Activated CD4-positive, alpha-beta T cell treated with anti-CD3 and anti-CD28 coated beads, Interleukin-2, Interleukin-6, amounts not matched to agents 100 ng/mL and 50 ng/mL, durations not matched to agents 16 hours and 8 hours (primary cell): ENCODE results near the gene OR51B2.
A peak's percentile ranks its signal among the peaks of the same experiment; 100 is the strongest.

Experiments used
- DNase-seq: peaks from one replicate; pipeline ENCODE4 v3.0.0-alpha.2; 2020

Gene OR51B2

GRCh38 chr11:5281596-5281995 is 42.5 kb downstream of the OR51B2 start:
- no peak for DNase-seq

DNA sequence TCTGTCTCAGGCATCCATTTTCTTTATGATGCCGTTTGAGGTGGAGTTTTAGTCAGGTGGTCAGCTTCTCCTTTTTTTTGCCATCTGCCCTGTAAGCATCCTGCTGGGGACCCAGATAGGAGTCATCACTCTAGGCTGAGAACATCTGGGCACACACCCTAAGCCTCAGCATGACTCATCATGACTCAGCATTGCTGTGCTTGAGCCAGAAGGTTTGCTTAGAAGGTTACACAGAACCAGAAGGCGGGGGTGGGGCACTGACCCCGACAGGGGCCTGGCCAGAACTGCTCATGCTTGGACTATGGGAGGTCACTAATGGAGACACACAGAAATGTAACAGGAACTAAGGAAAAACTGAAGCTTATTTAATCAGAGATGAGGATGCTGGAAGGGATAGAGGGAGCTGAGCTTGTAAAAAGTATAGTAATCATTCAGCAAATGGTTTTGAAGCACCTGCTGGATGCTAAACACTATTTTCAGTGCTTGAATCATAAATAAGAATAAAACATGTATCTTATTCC is 43.5 kb downstream of the OR51B2 start:
- peak; percentile 78 for DNase-seq

- no peak for DNase-seq
These were observed 44.5 kb downstream of the OR51B2 start for GRCh38 chr11:5279471-5280090.

- DNase-seq, result no peak
These were observed 46.2 kb downstream of the OR51B2 start for GRCh38 chr11:5277807-5278382.

GRCh38 chr11:5276697-5277096 is 47.4 kb downstream of the OR51B2 start:
- no peak for DNase-seq

- no peak for DNase-seq
These were observed 48.6 kb downstream of the OR51B2 start for GRCh38 chr11:5275369-5276110.

DNA sequence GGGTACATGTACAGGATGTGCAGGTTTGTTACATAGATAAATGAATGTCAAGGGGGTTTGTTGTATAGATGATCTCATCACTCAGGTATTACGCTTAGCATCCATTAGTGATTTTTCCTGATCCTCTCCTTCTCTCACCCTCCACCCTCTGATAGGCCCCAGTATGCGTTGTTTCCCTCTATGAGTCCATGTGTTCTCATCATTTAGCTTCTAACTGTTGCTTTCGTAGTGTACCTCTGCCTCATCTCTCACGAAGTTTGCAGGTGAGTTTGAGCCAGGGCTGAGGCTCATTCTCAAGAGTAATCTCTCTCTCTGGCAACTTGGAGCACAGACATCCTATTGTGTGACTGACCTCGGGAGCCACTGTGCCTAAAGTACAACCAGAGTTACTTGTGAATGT is 49.7 kb downstream of the OR51B2 start:
- no peak for DNase-seq
